Heart left ventricle (tissue), 16 donors: ENCODE measurements around the gene MID2. TPM values are rescaled to one million over a fixed set of nuclear protein-coding genes. Genes with fewer than 3 reads are reported as not detected.
"Not testable (repeated sequence)": the region's sequence is repeated elsewhere in the genome, so short reads cannot be mapped to it uniquely, and the experiment has no call there.

Experiments
- ATAC-seq, 4 donors: fragments of 200-7000 bp; cut with Tn5 transposase; one replicate each; pipeline ENCODE4 v1.9.1; 2020 to 2022; ENCODE audit warnings: moderate library complexity in 4 of 4, mild to moderate bottlenecking in 3 of 4, moderate number of reproducible peaks in 1 of 4
- DNase-seq, 5 donors: peaks; one replicate each; pipeline ENCODE4 v3.0.0-alpha.2; 2020
- H3K27ac ChIP-seq, 12 donors: fragments of 200-600 bp; sonication (generic) in 4 of 12; one replicate each; pipeline versions ENCODE4 v1.5.0 to v1.8.0; 2016 to 2022; ENCODE audit warnings: mild to moderate bottlenecking in 2 of 12
- H3K27me3 ChIP-seq, 9 donors: fragments of 200-600 bp; sonication (generic) in 2 of 9; one replicate each; pipeline versions ENCODE4 v1.5.1 to v1.8.0; 2016 to 2022; ENCODE audit warnings: mild to moderate bottlenecking in 3 of 9
- H3K36me3 ChIP-seq, 9 donors: fragments of 200-600 bp; sonication (generic) in 2 of 9; one replicate each; pipeline versions ENCODE4 v1.5.0 to v1.8.0; 2018 to 2022; ENCODE audit warnings: mild to moderate bottlenecking in 2 of 9
- H3K4me1 ChIP-seq, 12 donors: fragments of 200-600 bp; sonication (generic) in 4 of 12; one replicate each; pipeline versions ENCODE4 v1.5.0 to v1.8.0; 2016 to 2022; ENCODE audit warnings: mild to moderate bottlenecking in 3 of 12
- H3K4me3 ChIP-seq, 12 donors: fragments of 200-600 bp; sonication (generic) in 4 of 12; one replicate each; pipeline versions ENCODE4 v1.5.0 to v1.8.0; 2017 to 2022; ENCODE audit warnings: mild to moderate bottlenecking in 9 of 12, moderate library complexity in 4 of 12
- H3K9me3 ChIP-seq, 12 donors: fragments of 200-600 bp; sonication (generic) in 4 of 12; one replicate each; pipeline versions ENCODE4 v1.5.0 to v1.8.0; 2016 to 2022; ENCODE audit warnings: mild to moderate bottlenecking in 1 of 12
- POLR2A ChIP-seq, 2 donors: fragments of 450-650 bp; IDR thresholded peaks; one replicate each; pipeline ENCODE4 v1.6.1; 2017; ENCODE audit warnings: antibody characterized with exemption in 2 of 2, mild to moderate bottlenecking in 2 of 2, moderate library complexity in 2 of 2
- WGBS, 4 donors: extraction: QIAGEN DNeasy Blood & Tissue Kit in 2 of 4; methylation state at CpG; one replicate each; pipeline versions ENCODE4 v1.1.5 to v1.1.7; 2013 to 2018; 5-methylcytosine and 5-hydroxymethylcytosine counted together
- intact Hi-C, 10 donors: fragments of 100-400 bp; cut with DNase I; formaldehyde crosslinking; loops; one replicate each; pipeline versions ENCODE4 v1.11.1 to v1.14.2; 2022
- polyA plus RNA-seq, 2 donors: library from polyadenylated mRNA; stranded (reverse); fragments of 200-250 nt; gene quantifications; one replicate each; pipeline ENCODE4 v1.2.3, GENCODE V29; 2013
- total RNA-seq, 9 donors: library from RNA; depleted of rRNA in 2 of 9; stranded (reverse); fragments of >200 nt in 2 of 9; fragmentation: NEBNext Ultra II Directional in 3 of 9; extraction: Animal tissue kit (Norgen Biotek cat#: 25700) in 3 of 9; gene quantifications; one replicate each; pipeline versions ENCODE4 v1.1.0 to v1.2.4, GENCODE V29; 2016 to 2023
- TF ChIP-seq, protein P1 (sequence below), 12 donors: fragments of 200-600 bp; sonication (generic) in 4 of 12; IDR thresholded peaks; one replicate each; pipeline versions ENCODE4 v1.5.0 to v1.8.0; 2018 to 2022; ENCODE audit warnings: antibody characterized with exemption in 12 of 12, mild to moderate bottlenecking in 5 of 12
- donor health status: ischemic (EF 13 %, LVEDD 7.1; RV severe dilation, severe dysfunction).
- donor health status: healthy with polysubstance abuse.
- donor health status: DM: no; HTN: yes; CAD: no.
- donor health status: DM: no; HTN: no; CAD: no.
- donor health status: ischemic (EF 25% LVEDD 6.9; RV normal size, moderate dysfunction).
- donor health status: ischemic (EF 25% LVEDD 5.7; RV mildly dilated, moderate dysfunction).
- donor health status: healthy.
- donor health status: DM: yes; HTN: yes; CAD: no.
- donor health status: ischemic (EF 35%, LVEDD 5.7; RV mildly dilated, moderate dysfunction).
- donor health status: nonischemic (EF 11% LVEDD 7.7; RV severe dilation, severe dysfunction).
- donor health status: DM: yes; HTN: yes; CAD: no.
- donor health status: PGD.
- donor health status: ischemic (EF 29% LVEDD 5.4; RV normal size, mild dysfunction).
- donor health status: nonischemic (EF 23%, LVEDD 6.1; RV moderate dilation, normal function).

The MID2 gene
- total and polyA plus RNA-seq, 11 donors, result 0.53 to 16.2 (median 4.2) TPM

DNA sequence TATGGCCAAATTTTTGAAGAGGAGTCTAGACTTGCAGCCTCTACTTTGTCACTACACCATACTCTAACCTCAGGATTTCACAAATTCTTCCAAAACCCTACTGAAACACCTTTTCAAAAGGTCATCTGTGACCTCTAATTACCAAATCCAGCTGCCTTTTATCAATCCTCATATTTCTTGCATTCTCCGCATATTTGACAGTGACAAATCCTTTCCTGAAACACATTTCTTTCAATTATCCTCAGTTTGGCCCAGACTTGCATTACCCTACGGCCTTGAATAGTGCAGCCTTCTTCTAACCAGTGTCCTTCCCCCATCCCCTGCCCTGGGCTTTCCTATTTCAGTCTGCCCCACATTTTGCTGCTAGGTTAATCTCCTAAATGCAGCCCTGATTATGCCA is 25.5 kb downstream of the MID2 start:
- intact Hi-C loops, result no loop called here
- Histone ChIP-seq H3K27ac (no peak overlapping the region), H3K27me3 (peaks cover 0 to 13% (median 0%) of the 10 kb centered on the region in 9 donors), H3K9me3 (no peaks in the 10 kb centered on the region), H3K36me3 (peaks cover 0 to 8% (median 0%) of the 10 kb centered on the region in 9 donors), H3K4me3 (no peak overlapping the region), H3K4me1 (peaks cover 0 to 25% (median 0%) of the 10 kb centered on the region in 12 donors)
- 62 to 82% (median 72%) methylated on average over 2 of the region's 2 CpGs for WGBS, 4 donors
- no peak for DNase-seq
- no peak for ATAC-seq
- TF ChIP-seq POLR2A (IDR thresholded peaks at IDR 0.05), result no peak
- TF ChIP-seq, protein P1, sequence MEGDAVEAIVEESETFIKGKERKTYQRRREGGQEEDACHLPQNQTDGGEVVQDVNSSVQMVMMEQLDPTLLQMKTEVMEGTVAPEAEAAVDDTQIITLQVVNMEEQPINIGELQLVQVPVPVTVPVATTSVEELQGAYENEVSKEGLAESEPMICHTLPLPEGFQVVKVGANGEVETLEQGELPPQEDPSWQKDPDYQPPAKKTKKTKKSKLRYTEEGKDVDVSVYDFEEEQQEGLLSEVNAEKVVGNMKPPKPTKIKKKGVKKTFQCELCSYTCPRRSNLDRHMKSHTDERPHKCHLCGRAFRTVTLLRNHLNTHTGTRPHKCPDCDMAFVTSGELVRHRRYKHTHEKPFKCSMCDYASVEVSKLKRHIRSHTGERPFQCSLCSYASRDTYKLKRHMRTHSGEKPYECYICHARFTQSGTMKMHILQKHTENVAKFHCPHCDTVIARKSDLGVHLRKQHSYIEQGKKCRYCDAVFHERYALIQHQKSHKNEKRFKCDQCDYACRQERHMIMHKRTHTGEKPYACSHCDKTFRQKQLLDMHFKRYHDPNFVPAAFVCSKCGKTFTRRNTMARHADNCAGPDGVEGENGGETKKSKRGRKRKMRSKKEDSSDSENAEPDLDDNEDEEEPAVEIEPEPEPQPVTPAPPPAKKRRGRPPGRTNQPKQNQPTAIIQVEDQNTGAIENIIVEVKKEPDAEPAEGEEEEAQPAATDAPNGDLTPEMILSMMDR (IDR thresholded peaks at IDR 0.05), result no peak

DNA sequence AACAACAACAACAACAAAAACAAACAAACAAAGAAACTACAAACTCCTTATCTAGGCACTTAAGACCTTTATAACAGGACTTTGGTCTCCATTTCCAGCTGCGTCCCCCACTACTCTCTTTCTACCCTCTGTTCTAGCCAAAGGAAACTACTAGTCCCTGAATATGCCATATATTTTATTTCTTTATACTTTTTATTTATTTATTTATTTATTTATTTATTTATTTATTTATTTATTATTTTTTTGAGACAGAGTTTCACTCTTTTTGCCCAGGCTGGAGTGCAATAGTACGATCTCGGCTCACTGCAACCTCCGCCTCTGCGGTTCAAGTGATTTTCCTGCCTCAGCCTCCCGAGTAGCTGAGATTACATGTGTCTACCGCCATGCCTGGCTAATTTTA is 26.0 kb downstream of the MID2 start:
- ATAC-seq, H3K27ac ChIP-seq, DNase-seq, H3K9me3 ChIP-seq, intact Hi-C loops, H3K4me3 ChIP-seq, H3K36me3 ChIP-seq: not testable (repeated sequence)
- peaks cover 0 to 13% (median 0%) of the 10 kb centered on the region in 9 donors for H3K27me3 ChIP-seq
- H3K4me1 ChIP-seq, result peaks cover 0 to 22% (median 0%) of the 10 kb centered on the region in 12 donors
- 83 to 98% (median 95%) methylated on average over 7 of the region's 7 CpGs for WGBS, 4 donors

DNA sequence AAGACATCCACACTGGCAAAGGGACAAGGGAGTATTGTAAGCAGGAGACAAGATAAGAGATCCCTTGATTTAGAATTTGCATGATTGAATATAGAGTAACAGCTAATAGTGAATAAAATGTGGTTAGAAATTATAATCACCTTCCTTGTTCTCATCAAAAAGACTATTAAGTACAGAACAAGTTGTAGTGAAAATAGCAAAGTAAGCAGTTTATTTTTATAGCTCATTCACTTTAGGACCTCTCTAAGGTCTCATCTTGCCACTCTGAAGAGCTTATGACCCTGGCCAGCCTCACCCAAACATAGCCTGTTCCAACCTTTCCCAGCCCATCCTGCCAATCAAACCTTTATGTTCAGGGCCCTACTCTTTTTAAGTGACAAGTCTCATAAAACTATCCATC is 30.6 kb downstream of the MID2 start:
- no peak overlapping the region for H3K4me3 ChIP-seq
- DNase-seq, result no peak
- H3K9me3 ChIP-seq, result no peaks in the 10 kb centered on the region
- H3K27ac ChIP-seq, result no peak overlapping the region
- no peak for TF ChIP-seq POLR2A (IDR thresholded peaks at IDR 0.05)
- TF ChIP-seq, protein P1 (IDR thresholded peaks at IDR 0.05), result no peak
- intact Hi-C loops, result no loop called here
- no peak for ATAC-seq
- peaks cover 0 to 34% (median 0%) of the 10 kb centered on the region in 9 donors for H3K27me3 ChIP-seq
- H3K36me3 ChIP-seq, result peaks cover 0 to 8% (median 0%) of the 10 kb centered on the region in 9 donors
- H3K4me1 ChIP-seq, result no peaks in the 10 kb centered on the region

DNA sequence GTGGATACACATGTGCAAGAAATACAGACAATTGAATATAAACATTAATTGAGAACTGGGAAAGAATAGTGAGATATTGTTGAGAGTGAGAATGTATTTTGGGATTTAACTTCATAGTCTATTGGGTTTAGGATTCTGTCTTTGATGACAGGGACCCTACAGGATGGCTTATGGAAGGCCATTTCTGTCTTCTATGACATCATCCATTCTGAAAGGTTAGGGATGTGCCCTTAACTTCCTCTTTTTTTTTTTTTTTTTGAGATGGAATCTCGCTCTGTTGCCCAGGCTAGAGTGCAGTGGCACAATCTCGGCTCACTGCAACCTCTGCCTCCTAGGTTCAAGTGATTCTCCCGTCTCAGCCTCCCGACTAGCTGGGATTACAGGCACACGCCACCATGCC is 31.4 kb downstream of the MID2 start:
- H3K4me1 ChIP-seq, H3K9me3 ChIP-seq, DNase-seq, H3K4me3 ChIP-seq, H3K36me3 ChIP-seq, ATAC-seq, H3K27ac ChIP-seq, intact Hi-C loops: not testable (repeated sequence)
- peaks cover 0 to 41% (median 0%) of the 10 kb centered on the region in 9 donors for H3K27me3 ChIP-seq
- WGBS, 4 donors, result 86 to 99% (median 92%) methylated on average over 5 of the region's 5 CpGs

DNA sequence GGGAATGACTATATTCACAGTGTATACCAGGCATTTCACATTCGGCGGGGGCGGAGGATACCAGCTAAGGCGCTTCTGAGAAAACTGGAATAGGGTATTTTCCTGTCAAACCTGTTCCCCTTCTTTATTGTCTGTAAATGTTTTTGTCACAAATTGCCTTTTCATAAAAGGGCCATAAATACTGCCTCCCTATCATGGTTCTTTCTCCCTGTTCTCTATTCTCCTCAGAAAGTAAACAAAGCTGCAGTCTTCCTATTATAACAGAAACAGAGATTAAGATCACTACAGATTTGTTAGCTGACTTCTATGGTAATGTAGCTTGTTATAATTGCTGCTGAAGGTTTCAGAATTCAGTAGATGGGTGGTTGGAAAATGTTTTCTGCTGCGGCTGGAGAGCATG is 32.2 kb downstream of the MID2 start:
- ATAC-seq, result no peak
- Histone ChIP-seq H3K27ac (no peak overlapping the region), H3K4me1 (no peaks in the 10 kb centered on the region), H3K27me3 (peaks cover 0 to 46% (median 0%) of the 10 kb centered on the region in 9 donors), H3K9me3 (no peaks in the 10 kb centered on the region), H3K4me3 (no peak overlapping the region), H3K36me3 (peaks cover 0 to 8% (median 0%) of the 10 kb centered on the region in 9 donors)
- DNase-seq, result no peak
- WGBS, 4 donors, result 84 to 98% (median 94%) methylated on average over 5 of the region's 5 CpGs
- TF ChIP-seq, protein P1 (IDR thresholded peaks at IDR 0.05), result no peak
- no peak for TF ChIP-seq POLR2A (IDR thresholded peaks at IDR 0.05)
- intact Hi-C loops, result no loop called here
